Skeletal muscle satellite cell (primary cell): ENCODE measurements around the gene AGAP2.
"Not testable (repeated sequence)": the region's sequence is repeated elsewhere in the genome, so short reads cannot be mapped to it uniquely, and the experiment has no call there.

Experiments used
- H3K27me3 ChIP-seq: 2 replicates; pipeline ENCODE4 v1.7.0; 2013; ENCODE audit warnings: low read length; ENCODE audit not compliant: control insufficient read depth, insufficient read depth
- H3K36me3 ChIP-seq: 2 replicates; pipeline ENCODE4 v1.7.0; 2013; ENCODE audit warnings: mild to moderate bottlenecking, control low read depth, low read length; ENCODE audit not compliant: insufficient read depth
- H3K4me1 ChIP-seq: 2 replicates; pipeline ENCODE4 v1.7.0; 2013; ENCODE audit warnings: low read length; ENCODE audit not compliant: control insufficient read depth, insufficient read depth
- H3K4me2 ChIP-seq: 2 replicates; pipeline ENCODE4 v1.7.0; 2013; ENCODE audit warnings: mild to moderate bottlenecking, low read length
- H3K4me3 ChIP-seq: 2 replicates; pipeline ENCODE4 v1.7.0; 2013; ENCODE audit warnings: low read length
- H3K9ac ChIP-seq: 2 replicates; pipeline ENCODE4 v1.7.0; 2013; ENCODE audit warnings: mild to moderate bottlenecking, low read depth, low read length, moderate library complexity
- H3K9me3 ChIP-seq: replicated peaks from 2 replicates; pipeline ENCODE4 v1.7.0; 2013; ENCODE audit warnings: mild to moderate bottlenecking, control low read depth, low read length

Gene AGAP2

GRCh38 chr12:57776247-57776587, 37.7 kb upstream of the AGAP2 start:
- no peak overlapping the region for H3K9ac ChIP-seq
- peaks cover 10% of the 10 kb centered on the region for H3K36me3 ChIP-seq
- no peak overlapping the region for H3K4me2 ChIP-seq
- no peaks in the 10 kb centered on the region for H3K27me3 ChIP-seq
- H3K9me3 ChIP-seq: no peaks in the 10 kb centered on the region
- peaks cover 3% of the 10 kb centered on the region for H3K4me1 ChIP-seq
- H3K4me3 ChIP-seq: no peak overlapping the region

GRCh38 chr12:57775563-57776246, 37.2 kb upstream of the AGAP2 start:
- Histone ChIP-seq H3K27me3 (no peaks in the 10 kb centered on the region), H3K4me1 (peaks cover 8% of the 10 kb centered on the region), H3K4me3 (no peak overlapping the region), H3K4me2 (no peak overlapping the region), H3K9me3 (no peaks in the 10 kb centered on the region), H3K36me3 (peaks cover 13% of the 10 kb centered on the region), H3K9ac (no peak overlapping the region)

GRCh38 chr12:57775044-57775443, 36.5 kb upstream of the AGAP2 start:
- Histone ChIP-seq H3K4me1 (peaks cover 8% of the 10 kb centered on the region), H3K9ac (no peak overlapping the region), H3K36me3 (peaks cover 9% of the 10 kb centered on the region), H3K9me3 (no peaks in the 10 kb centered on the region), H3K27me3 (no peaks in the 10 kb centered on the region), H3K4me3 (no peak overlapping the region), H3K4me2 (no peak overlapping the region)

- peaks cover 10% of the 10 kb centered on the region for H3K36me3 ChIP-seq
- H3K9ac ChIP-seq, H3K27me3 ChIP-seq, H3K4me2 ChIP-seq, H3K9me3 ChIP-seq, H3K4me3 ChIP-seq, H3K4me1 ChIP-seq: not testable (repeated sequence)
Measured at GRCh38 chr12:57774634-57775033, 36.1 kb upstream of the AGAP2 start.

GRCh38 chr12:57772429-57773322, 34.1 kb upstream of the AGAP2 start, which contains the start of gene EEF1AKMT3:
Gene EEF1AKMT3 (plus strand): TSS chr12:57772614. CDS start chr12:57772725, 111 bp downstream.
- H3K27me3 ChIP-seq: no peaks in the 10 kb centered on the region
- peaks cover 18% of the 10 kb centered on the region for H3K36me3 ChIP-seq
- peaks cover 8% of the 10 kb centered on the region for H3K4me1 ChIP-seq
- peak within 1 kb of the TSS; percentile 91 for H3K9ac ChIP-seq
- no peaks in the 10 kb centered on the region for H3K9me3 ChIP-seq
- H3K4me2 ChIP-seq: peak within 1 kb of the TSS; percentile 99
- peak within 1 kb of the TSS; percentile 94 for H3K4me3 ChIP-seq

GRCh38 chr12:57771873-57772428, 33.4 kb upstream of the AGAP2 start, which contains the start of gene METTL1:
Gene METTL1 (minus strand): TSS chr12:57772105. CDS start chr12:57772083, 22 bp downstream.
- peaks cover 18% of the 10 kb centered on the region for H3K36me3 ChIP-seq
- peaks cover 13% of the 10 kb centered on the region for H3K4me1 ChIP-seq
- peak within 1 kb of the TSS; percentile 94 for H3K4me3 ChIP-seq
- H3K9ac ChIP-seq: peak within 1 kb of the TSS; percentile 91
- H3K4me2 ChIP-seq: peak within 1 kb of the TSS; percentile 99
- H3K27me3 ChIP-seq: peaks cover 3% of the 10 kb centered on the region
- H3K9me3 ChIP-seq: no peaks in the 10 kb centered on the region

- H3K4me1 ChIP-seq: peaks cover 19% of the 10 kb centered on the region
- peaks cover 18% of the 10 kb centered on the region for H3K36me3 ChIP-seq
- no peaks in the 10 kb centered on the region for H3K9me3 ChIP-seq
- peak overlapping the region; percentile 91 for H3K9ac ChIP-seq
- peak overlapping the region; percentile 94 for H3K4me3 ChIP-seq
- peaks cover 9% of the 10 kb centered on the region for H3K27me3 ChIP-seq
- H3K4me2 ChIP-seq: peak overlapping the region; percentile 99
Measured at GRCh38 chr12:57771236-57771872, 32.8 kb upstream of the AGAP2 start.

GRCh38 chr12:57770734-57771133, 32.2 kb upstream of the AGAP2 start:
- Histone ChIP-seq H3K9ac (no peak overlapping the region), H3K4me3 (peak overlapping the region; percentile 94), H3K4me2 (peak overlapping the region; percentile 99), H3K36me3 (peaks cover 18% of the 10 kb centered on the region), H3K27me3 (peaks cover 15% of the 10 kb centered on the region), H3K9me3 (no peaks in the 10 kb centered on the region), H3K4me1 (peaks cover 25% of the 10 kb centered on the region)

- Histone ChIP-seq H3K9me3 (no peaks in the 10 kb centered on the region), H3K4me3 (no peak overlapping the region), H3K36me3 (peaks cover 18% of the 10 kb centered on the region), H3K27me3 (peaks cover 26% of the 10 kb centered on the region), H3K4me2 (no peak overlapping the region), H3K4me1 (peaks cover 35% of the 10 kb centered on the region), H3K9ac (no peak overlapping the region)
Measured at GRCh38 chr12:57769594-57769993, 31.1 kb upstream of the AGAP2 start.

GRCh38 chr12:57767876-57768275, 29.3 kb upstream of the AGAP2 start:
- peaks cover 36% of the 10 kb centered on the region for H3K27me3 ChIP-seq
- H3K4me1 ChIP-seq: peaks cover 35% of the 10 kb centered on the region
- H3K4me3 ChIP-seq: no peak overlapping the region
- peaks cover 18% of the 10 kb centered on the region for H3K36me3 ChIP-seq
- H3K9ac ChIP-seq: no peak overlapping the region
- no peak overlapping the region for H3K4me2 ChIP-seq
- H3K9me3 ChIP-seq: no peaks in the 10 kb centered on the region

- Histone ChIP-seq H3K36me3 (peaks cover 18% of the 10 kb centered on the region), H3K9ac (no peak overlapping the region)
Measured at GRCh38 chr12:57767305-57767698, 28.8 kb upstream of the AGAP2 start.

More at GRCh38 chr12:57767305-57767698, 28.8 kb upstream of the AGAP2 start:
- H3K27me3 ChIP-seq: peaks cover 36% of the 10 kb centered on the region
- H3K9me3 ChIP-seq: no peaks in the 10 kb centered on the region
- H3K4me1 ChIP-seq: peaks cover 35% of the 10 kb centered on the region
- H3K4me3 ChIP-seq: no peak overlapping the region
- peak overlapping the region; percentile 69 for H3K4me2 ChIP-seq
